Hematopoietic multipotent progenitor cell (in vitro differentiated cells): Measurements from ENCODE around the gene OAS1. TPM values are rescaled to one million over a fixed set of nuclear protein-coding genes. Genes with fewer than 3 reads are reported as not detected.

ENCODE experiments used
- DNase-seq, 3 donors: peaks; one replicate each; pipeline ENCODE4 v3.0.0-alpha.2; 2011 to 2015; ENCODE audit warnings: low read depth in 2 of 3, low spot score in 2 of 3
- total RNA-seq: library from RNA; depleted of rRNA; stranded (reverse); fragments of >200 nt; gene quantifications from one replicate; pipeline ENCODE4 v1.2.3, GENCODE V29; 2012

Gene OAS1
- total RNA-seq, 1 donor = 24.5 TPM

- no peak for DNase-seq
These were observed 56.6 kb downstream of the OAS1 start for GRCh38 chr12:112963227-112963861.

DNA sequence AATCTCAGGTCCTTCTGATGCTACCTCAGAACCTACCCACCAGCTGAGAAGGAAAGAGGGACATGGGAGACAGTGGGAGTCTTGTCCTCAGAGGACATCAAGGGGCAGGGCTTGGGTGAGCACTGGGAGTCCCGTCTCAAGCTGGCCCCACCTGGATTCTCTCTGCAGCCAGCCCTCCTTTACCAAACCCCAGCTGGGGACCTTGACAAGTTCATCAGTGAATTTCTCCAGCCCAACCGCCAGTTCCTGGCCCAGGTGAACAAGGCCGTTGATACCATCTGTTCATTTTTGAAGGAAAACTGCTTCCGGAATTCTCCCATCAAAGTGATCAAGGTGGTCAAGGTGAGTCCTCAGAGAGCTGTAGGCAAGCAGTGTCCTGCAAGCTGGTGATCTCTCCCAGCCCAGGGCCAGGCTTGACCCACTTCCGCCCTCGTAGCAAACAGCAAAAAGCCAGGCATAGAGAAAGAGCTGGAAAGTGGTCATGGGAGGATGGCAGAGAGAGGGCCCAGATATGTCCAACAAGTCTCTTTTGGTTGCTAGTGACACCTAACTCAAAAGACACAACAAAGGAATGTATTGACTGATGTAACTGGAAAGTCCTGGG lies 57.4 kb downstream of the OAS1 start:
- DNase-seq = no peak

DNA sequence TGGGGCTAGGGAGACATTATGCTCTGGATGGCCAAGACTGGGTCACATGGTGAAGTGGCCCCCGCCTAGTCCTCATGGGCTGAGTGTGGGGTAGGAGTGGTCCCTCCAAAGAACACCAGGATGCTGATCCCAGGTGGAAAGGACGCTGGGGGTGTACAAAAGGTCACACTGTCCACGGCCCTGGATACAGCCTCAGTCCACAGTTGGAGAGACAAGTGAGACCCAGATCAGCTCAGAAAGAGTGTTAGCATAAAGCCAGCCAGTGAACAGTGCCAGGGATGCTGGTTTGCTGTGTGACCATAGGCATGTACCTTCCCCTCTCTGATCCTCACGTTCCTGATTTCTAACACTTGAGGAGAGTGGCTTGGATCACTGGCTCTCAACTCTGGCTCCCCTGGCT lies 58.2 kb downstream of the OAS1 start:
- no peak for DNase-seq

- no peak for DNase-seq
These were observed 58.9 kb downstream of the OAS1 start for GRCh38 chr12:112965643-112966042.

- no peak for DNase-seq
These were observed 60.5 kb downstream of the OAS1 start for GRCh38 chr12:112967306-112967705.

GRCh38 chr12:112967858-112968257 lies 61.1 kb downstream of the OAS1 start:
- DNase-seq = no peak

Other genes with a start within 250 kb of the OAS1 start
- gene RPH3A, start 115.2 kb upstream of the OAS1 start, total RNA-seq = 0.27 TPM
- gene OAS3, start 31.5 kb downstream of the OAS1 start, total RNA-seq = 31.2 TPM
- gene OAS2, start 71.6 kb downstream of the OAS1 start, total RNA-seq = 34.7 TPM
- 1.1 TPM for gene DTX1, start 149.8 kb downstream of the OAS1 start, total RNA-seq
- gene RASAL1, start 228.8 kb downstream of the OAS1 start, total RNA-seq = 0.27 TPM
- gene CFAP73, start 242.8 kb downstream of the OAS1 start, total RNA-seq = not detected